ENCODE results near the gene SETDB2. TPM values are rescaled to one million over a fixed set of nuclear protein-coding genes. Genes with fewer than 3 reads are reported as not detected.

SETDB2 gene
- polyA plus RNA-seq, 1 donor from 2014 or later = 14.6 TPM

GRCh38 chr13:49497272-49497671 is 53.2 kb downstream of the SETDB2 start:
- Histone ChIP-seq H3K9me3 (ENCODE audit: low read length) (no peaks in the 10 kb centered on the region), H3K36me3 (ENCODE audit: insufficient read depth, low read length) (no peaks in the 10 kb centered on the region), H3K9me2 (ENCODE audit: insufficient read depth, low read length) (no peaks in the 10 kb centered on the region), H3K27me3 (ENCODE audit: insufficient read depth, low read depth, low read length) (no peaks in the 10 kb centered on the region), H3F3A (ENCODE audit: insufficient read depth, low read length, poor library complexity, severe bottlenecking) (no peaks in the 10 kb centered on the region), H3K27ac (ENCODE audit: low read length) (no peak overlapping the region), H2AFZ (ENCODE audit: low read depth, low read length) (no peak overlapping the region), H3K9ac (ENCODE audit: low read length) (no peak overlapping the region), H4K20me1 (ENCODE audit: insufficient read depth) (no peaks in the 10 kb centered on the region), H3K79me2 (replicated peaks; ENCODE audit: insufficient read depth, low read length) (no peaks in the 10 kb centered on the region), H3K4me3 (ENCODE audit: low read length) (no peak overlapping the region), H3K4me2 (ENCODE audit: low read length) (no peak overlapping the region)
- TF ChIP-seq RAD21 (conservative IDR thresholded peaks at IDR 0.05) (no peak), REST (IDR thresholded peaks at IDR 0.05; ENCODE audit: borderline replicate concordance) (no peak), TAF1 (IDR thresholded peaks at IDR 0.05; ENCODE audit: low read depth) (no peak), MXI1 (conservative IDR thresholded peaks at IDR 0.05; ENCODE audit: poor library complexity, severe bottlenecking) (no peak), CTCF (IDR thresholded peaks at IDR 0.05; ENCODE audit: poor library complexity, severe bottlenecking) (no peak), EP300 (conservative IDR thresholded peaks at IDR 0.05; ENCODE audit: poor library complexity, severe bottlenecking) (no peak), POLR2AphosphoS5 (IDR thresholded peaks at IDR 0.05) (no peak), EZH2 (IDR thresholded peaks at IDR 0.05; ENCODE audit: borderline replicate concordance, insufficient read depth, low read length, poor library complexity, severe bottlenecking) (no peak), SMC3 (conservative IDR thresholded peaks at IDR 0.05; ENCODE audit: poor library complexity) (no peak)

- H3K4me3 ChIP-seq (ENCODE audit: low read length) = no peak overlapping the region
- no peak overlapping the region for H3K4me2 ChIP-seq (ENCODE audit: low read length)
- no peaks in the 10 kb centered on the region for H3K9me3 ChIP-seq (ENCODE audit: low read length)
- no peaks in the 10 kb centered on the region for H3K9me2 ChIP-seq (ENCODE audit: insufficient read depth, low read length)
- TF ChIP-seq TAF1 (IDR thresholded peaks at IDR 0.05; ENCODE audit: low read depth) = no peak
- peak; percentile 87 for TF ChIP-seq EP300 (conservative IDR thresholded peaks at IDR 0.05; ENCODE audit: poor library complexity, severe bottlenecking)
- H3K27me3 ChIP-seq (ENCODE audit: insufficient read depth, low read depth, low read length) = no peaks in the 10 kb centered on the region
- H3K27ac ChIP-seq (ENCODE audit: low read length) = no peak overlapping the region
- no peaks in the 10 kb centered on the region for H4K20me1 ChIP-seq (ENCODE audit: insufficient read depth)
- no peaks in the 10 kb centered on the region for H3K36me3 ChIP-seq (ENCODE audit: insufficient read depth, low read length)
- no peak overlapping the region for H2AFZ ChIP-seq (ENCODE audit: low read depth, low read length)
- H3K79me2 ChIP-seq (replicated peaks; ENCODE audit: insufficient read depth, low read length) = no peaks in the 10 kb centered on the region
- H3F3A ChIP-seq (ENCODE audit: insufficient read depth, low read length, poor library complexity, severe bottlenecking) = no peaks in the 10 kb centered on the region
- no peak overlapping the region for H3K9ac ChIP-seq (ENCODE audit: low read length)
These were observed 54.1 kb downstream of the SETDB2 start for GRCh38 chr13:49498206-49498605.
